NCI-H345 (cell line): ENCODE measurements around the gene SKAP1.

Experiments
- DNase-seq: peaks from one replicate; lab custom pipeline; 2025; lab: John Stamatoyannopoulos, UW

SKAP1 gene

DNA sequence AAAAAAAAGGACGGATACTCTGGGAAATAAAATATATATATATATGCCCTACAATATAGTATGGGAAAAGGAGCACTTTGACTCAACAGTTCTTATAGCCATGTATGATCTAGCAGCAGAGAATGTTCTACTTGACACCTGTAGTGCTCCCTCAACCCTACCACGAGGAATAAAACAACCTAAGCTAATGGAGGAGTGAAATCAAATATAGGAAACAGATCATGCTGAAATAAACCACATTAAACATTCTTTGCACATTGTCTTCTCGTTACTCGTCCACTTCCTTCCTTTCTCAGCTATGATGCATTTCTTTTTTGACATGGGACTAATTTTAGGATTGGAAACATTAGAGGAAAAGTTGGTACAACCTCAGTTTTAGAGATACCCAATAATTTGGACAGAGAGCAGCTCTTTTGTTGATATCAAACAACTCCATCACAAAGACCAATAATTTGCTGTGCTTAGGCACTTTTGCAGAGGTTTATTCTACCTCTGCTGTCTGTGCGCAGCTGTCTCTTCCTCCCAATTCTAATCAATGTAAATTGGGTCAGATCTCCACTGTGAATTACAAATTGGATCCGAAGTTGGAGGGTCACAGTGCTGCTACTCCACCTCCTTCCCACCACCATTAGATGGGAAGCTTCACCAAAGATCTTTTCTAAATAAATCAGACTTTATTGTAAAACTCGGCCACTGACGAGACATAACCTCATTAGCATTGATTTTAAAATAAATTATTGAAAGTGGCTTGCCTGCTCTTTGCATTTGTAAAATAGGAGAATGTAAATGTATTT, 256.6 kb downstream of the SKAP1 start:
- DNase-seq = no peak

- no peak for DNase-seq
Measured at GRCh38 chr17:48169926-48170325, 260.1 kb downstream of the SKAP1 start.

GRCh38 chr17:48163809-48164208, 266.2 kb downstream of the SKAP1 start:
- DNase-seq = no peak

DNA sequence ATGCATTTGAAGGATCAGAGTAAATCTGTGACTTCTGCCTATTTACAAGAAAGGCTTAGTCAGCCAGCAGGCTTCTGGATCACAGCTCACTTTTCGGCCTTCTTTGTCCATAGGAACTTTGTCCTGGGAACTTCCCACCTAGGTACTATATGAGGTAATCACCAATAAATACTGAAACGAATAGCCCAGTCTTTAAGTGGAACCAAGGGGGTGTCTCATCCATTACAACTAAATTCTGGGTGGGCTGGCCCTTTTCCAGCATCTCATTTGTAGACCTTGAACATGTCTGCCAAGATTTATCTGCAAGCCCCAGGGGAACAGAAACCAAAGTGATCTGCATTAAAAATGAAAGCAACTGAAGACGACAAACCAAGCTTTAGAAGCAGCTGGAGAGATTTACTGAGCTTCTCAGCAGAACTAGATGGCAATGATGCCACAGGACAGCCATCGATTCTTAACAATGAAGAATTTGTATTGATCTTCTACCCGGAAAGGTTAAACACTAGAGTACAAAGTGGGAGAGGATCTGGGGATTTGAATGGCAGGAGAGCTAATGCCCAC, 267.0 kb downstream of the SKAP1 start:
- no peak for DNase-seq

DNA sequence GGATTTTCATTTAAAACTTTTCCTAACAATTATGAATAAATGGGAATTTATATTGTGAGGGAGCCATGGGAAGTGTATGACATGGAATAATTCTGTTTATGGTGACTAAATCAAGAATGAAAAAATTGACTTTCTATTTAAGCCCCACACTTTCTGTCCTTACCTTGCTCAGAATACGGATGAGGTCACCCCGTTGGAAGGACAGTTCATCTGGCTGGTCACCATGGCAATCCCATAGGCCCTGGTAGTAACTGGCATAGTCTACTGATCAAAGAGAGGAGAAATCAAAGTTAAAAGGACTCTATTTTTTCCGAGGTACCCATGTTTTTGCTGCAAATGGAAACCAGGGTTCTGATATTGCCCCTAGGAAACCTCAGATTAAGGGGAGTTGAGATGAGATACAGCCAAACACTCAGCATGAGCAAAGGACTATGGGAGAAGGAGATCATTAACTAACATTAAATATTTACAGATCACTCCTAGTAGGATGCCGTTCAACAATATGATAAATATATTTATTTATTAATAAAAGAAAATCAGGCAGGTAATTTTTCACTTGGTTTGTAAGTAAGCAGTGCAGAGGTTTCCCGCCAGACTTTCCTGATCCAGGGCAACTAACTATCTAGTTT, 267.6 kb downstream of the SKAP1 start:
- DNase-seq = no peak

DNA sequence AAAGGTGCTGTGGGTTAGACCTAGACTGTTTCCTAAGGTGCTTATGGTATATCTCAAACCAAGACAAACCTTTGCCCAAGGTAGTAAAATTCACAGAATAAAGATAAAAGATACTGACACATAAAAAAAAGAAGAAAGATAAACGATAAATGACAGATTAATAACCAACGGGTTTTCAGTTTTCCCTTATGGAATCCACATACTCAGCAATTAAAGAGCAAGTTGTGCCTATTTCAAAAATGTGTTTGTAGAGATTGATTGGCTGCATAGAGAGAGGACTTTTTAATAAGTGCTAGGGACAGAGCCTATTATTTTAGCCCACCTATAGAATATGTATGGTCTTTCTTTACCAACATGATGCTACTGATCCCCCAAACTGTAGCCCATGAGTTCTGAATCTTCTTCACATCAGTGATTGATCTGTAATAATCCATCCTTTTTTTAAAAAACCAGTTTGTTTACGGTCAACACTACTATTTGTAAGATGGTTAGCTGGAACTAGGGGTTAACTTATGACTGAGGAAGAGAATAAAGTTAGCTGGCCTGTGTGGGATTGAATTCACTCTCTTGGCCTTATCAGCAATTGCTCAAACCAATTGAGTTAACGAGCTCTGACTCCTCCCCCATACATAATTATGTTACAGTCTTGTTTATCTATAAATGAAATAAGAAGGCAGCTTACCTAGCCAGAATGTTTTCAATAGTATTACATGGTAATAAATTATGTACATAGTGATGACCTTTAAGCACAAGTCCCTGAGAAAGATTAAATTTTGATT, 268.7 kb downstream of the SKAP1 start:
- no peak for DNase-seq

GRCh38 chr17:48160177-48161081, 269.6 kb downstream of the SKAP1 start:
- DNase-seq = peak; percentile 93

DNA sequence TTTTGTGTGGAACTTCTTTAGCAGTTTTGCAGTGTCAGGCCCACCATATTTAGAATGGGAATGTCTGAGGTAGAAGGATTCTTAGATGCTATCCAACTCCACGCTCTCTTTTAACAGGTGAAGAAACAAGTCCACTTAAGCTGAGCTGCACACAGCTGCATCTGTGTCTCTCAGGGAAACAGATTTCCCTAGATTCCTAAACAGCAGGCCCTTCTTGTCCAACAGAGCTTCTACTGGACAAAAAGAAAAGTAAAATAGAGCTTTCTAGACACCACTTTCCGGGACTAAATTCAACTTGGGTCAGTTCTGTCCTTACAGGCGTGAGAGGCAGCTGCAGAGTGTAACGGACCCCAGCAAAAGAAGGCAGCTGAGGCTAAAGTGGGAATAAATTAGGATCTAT, 270.8 kb downstream of the SKAP1 start:
- DNase-seq = no peak

GRCh38 chr17:48155889-48156611, 274.0 kb downstream of the SKAP1 start:
- DNase-seq = peak; percentile 42

DNA sequence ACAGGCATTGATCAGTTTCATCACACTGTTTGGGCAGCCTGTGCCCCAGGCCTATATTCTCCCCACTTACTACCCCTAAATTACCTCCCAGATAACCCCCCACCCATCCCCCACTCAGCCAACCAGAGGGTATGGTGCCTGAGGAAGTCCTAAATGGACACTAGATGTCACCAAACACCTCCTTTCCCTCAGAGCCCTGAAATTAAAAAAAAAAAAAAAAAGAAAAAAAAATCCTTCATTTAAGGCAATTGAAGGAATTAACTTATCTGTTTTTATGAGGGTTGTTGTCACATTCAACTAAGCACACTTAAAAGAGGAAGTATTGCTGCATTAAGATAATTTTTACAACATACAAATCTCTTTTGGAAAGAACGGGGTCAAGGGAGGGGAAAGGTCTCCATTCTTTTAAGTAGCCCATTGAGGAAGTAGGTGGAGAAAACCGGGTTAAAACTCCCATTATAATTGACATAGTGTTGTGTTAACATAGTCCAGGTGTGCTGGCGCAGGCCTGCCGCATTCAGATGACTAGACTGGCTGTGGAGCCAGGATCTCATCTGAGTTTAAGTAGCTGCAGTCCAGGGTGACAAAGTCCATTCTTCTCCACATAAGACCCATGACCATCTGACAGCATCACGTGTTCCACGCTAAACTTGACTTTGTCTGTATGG, 276.2 kb downstream of the SKAP1 start:
- DNase-seq = peak; percentile 30

- no peak for DNase-seq
Measured at GRCh38 chr17:48152289-48152688, 277.7 kb downstream of the SKAP1 start.

- no peak for DNase-seq
Measured at GRCh38 chr17:48151220-48151619, 278.8 kb downstream of the SKAP1 start.

- DNase-seq = no peak
Measured at GRCh38 chr17:48150597-48151001, 279.4 kb downstream of the SKAP1 start.

- no peak for DNase-seq
Measured at GRCh38 chr17:48149787-48150463, 280.1 kb downstream of the SKAP1 start.

- no peak for DNase-seq
Measured at GRCh38 chr17:48148854-48149786, 280.9 kb downstream of the SKAP1 start.

GRCh38 chr17:48148029-48148770, 281.8 kb downstream of the SKAP1 start:
- DNase-seq = no peak

- DNase-seq = no peak
Measured at GRCh38 chr17:48144976-48145798, 284.8 kb downstream of the SKAP1 start.
